Esophagus squamous epithelium (tissue), 5 donors: ENCODE data around the gene MLLT10. TPM values are rescaled to one million over a fixed set of nuclear protein-coding genes. Genes with fewer than 3 reads are reported as not detected.

Experiments used
- DNase-seq: peaks from one replicate; lab custom pipeline; 2025; lab: John Stamatoyannopoulos, UW
- H3K27ac ChIP-seq, 4 donors: fragments of 200-600 bp; sonication (generic); one replicate each; pipeline ENCODE4 v1.5.1; 2016 to 2019; ENCODE audit warnings: mild to moderate bottlenecking in 1 of 4
- H3K27me3 ChIP-seq, 4 donors: fragments of 200-600 bp; sonication (generic); 1 replicate in 3 of 4; 2 replicates in 1 of 4; pipeline versions ENCODE4 v1.5.1 to v1.6.0; 2017 to 2021; ENCODE audit warnings: antibody characterized with exemption in 1 of 4
- H3K36me3 ChIP-seq, 3 donors: fragments of 200-600 bp; sonication (generic); one replicate each; pipeline ENCODE4 v1.5.1; 2016 to 2019
- H3K4me1 ChIP-seq, 3 donors: fragments of 200-600 bp; sonication (generic); one replicate each; pipeline ENCODE4 v1.5.1; 2017 to 2019
- H3K4me3 ChIP-seq, 4 donors: fragments of 200-600 bp; sonication (generic); 1 replicate in 3 of 4; 2 replicates in 1 of 4; pipeline ENCODE4 v1.5.1; 2016 to 2019; ENCODE audit warnings: mild to moderate bottlenecking in 2 of 4, moderate library complexity in 1 of 4
- H3K9me3 ChIP-seq, 3 donors: fragments of 200-600 bp; sonication (generic); one replicate each; pipeline ENCODE4 v1.5.1; 2016 to 2019
- CTCF ChIP-seq, 6 experiments: fragments of 450-650 bp in 4 of 6; fragments of 200-600 bp in 2 of 6; sonication (generic) in 2 of 6; IDR thresholded peaks; one replicate each; pipeline ENCODE4 v1.5.1; 2016 to 2019; ENCODE audit warnings: antibody characterized with exemption in 6 of 6, mild to moderate bottlenecking in 4 of 6, moderate library complexity in 4 of 6
- POLR2A ChIP-seq, 4 donors: fragments of 450-650 bp; IDR thresholded peaks; one replicate each; pipeline ENCODE4 v1.6.1; 2017; ENCODE audit warnings: antibody characterized with exemption in 4 of 4, mild to moderate bottlenecking in 4 of 4, moderate library complexity in 3 of 4
- WGBS, 2 donors: methylation state at CpG; one replicate each; pipeline ENCODE4 v1.1.5; 2018; 5-methylcytosine and 5-hydroxymethylcytosine counted together
- intact Hi-C: fragments of 100-400 bp; cut with DNase I; formaldehyde crosslinking; loops from one replicate; pipeline ENCODE4 v1.15.0; 2022
- total RNA-seq, 4 donors: library from RNA; depleted of rRNA; stranded (reverse); fragments of >200 nt; gene quantifications; one replicate each; pipeline ENCODE4 v1.1.0, GENCODE V29; 2016
- donor health status: DM: yes; HTN: yes; CAD: no.

Gene MLLT10
- total RNA-seq, 4 donors from 2014 or later = 22.7 to 49.6 (median 32.4) TPM

GRCh38 chr10:21662635-21663034, 128.6 kb downstream of the MLLT10 start:
- Histone ChIP-seq H3K4me1 (peaks cover 0 to 11% (median 0%) of the 10 kb centered on the region in 3 donors), H3K27me3 (no peaks in the 10 kb centered on the region), H3K4me3 (no peak overlapping the region), H3K36me3 (peaks cover 0 to 30% (median 0%) of the 10 kb centered on the region in 3 donors), H3K27ac (no peak overlapping the region), H3K9me3 (no peaks in the 10 kb centered on the region)
- intact Hi-C loops = no loop called here
- TF ChIP-seq POLR2A (IDR thresholded peaks at IDR 0.05) (no peak), CTCF (IDR thresholded peaks at IDR 0.05) (no peak)
- no peak for DNase-seq
- 78 to 79% methylated on average over 2 of the region's 2 CpGs for WGBS, 2 donors

GRCh38 chr10:21668831-21669230, 134.8 kb downstream of the MLLT10 start:
- TF ChIP-seq CTCF (IDR thresholded peaks at IDR 0.05) (no peak), POLR2A (IDR thresholded peaks at IDR 0.05) (no peak)

GRCh38 chr10:21670391-21670790, 136.4 kb downstream of the MLLT10 start:
- 68 to 83% methylated on average over 2 of the region's 2 CpGs for WGBS, 2 donors
- TF ChIP-seq CTCF (IDR thresholded peaks at IDR 0.05) (no peak), POLR2A (IDR thresholded peaks at IDR 0.05) (no peak)
- H3K9me3 ChIP-seq = no peaks in the 10 kb centered on the region
- no peak overlapping the region for H3K4me3 ChIP-seq
- H3K27me3 ChIP-seq = no peaks in the 10 kb centered on the region
- peaks cover 0 to 9% (median 0%) of the 10 kb centered on the region in 3 donors for H3K4me1 ChIP-seq
- intact Hi-C loops = no loop called here
- no peak overlapping the region for H3K27ac ChIP-seq
- H3K36me3 ChIP-seq = peaks cover 0 to 37% (median 0%) of the 10 kb centered on the region in 3 donors
- DNase-seq = no peak

More at GRCh38 chr10:21668831-21669230, 134.8 kb downstream of the MLLT10 start:
- WGBS, 2 donors = 55 to 62% methylated on average over 1 of the region's 1 CpG
- Histone ChIP-seq H3K4me1 (peaks cover 0 to 9% (median 0%) of the 10 kb centered on the region in 3 donors), H3K4me3 (no peak overlapping the region), H3K27me3 (no peaks in the 10 kb centered on the region), H3K36me3 (peaks cover 0 to 36% (median 0%) of the 10 kb centered on the region in 3 donors), H3K27ac (no peak overlapping the region), H3K9me3 (no peaks in the 10 kb centered on the region)
- DNase-seq = no peak
- intact Hi-C loops = no loop called here

- TF ChIP-seq POLR2A (IDR thresholded peaks at IDR 0.05) (no peak), CTCF (IDR thresholded peaks at IDR 0.05) (no peak)
- Histone ChIP-seq H3K27ac (no peak overlapping the region), H3K27me3 (no peaks in the 10 kb centered on the region), H3K4me1 (peaks cover 0 to 9% (median 0%) of the 10 kb centered on the region in 3 donors), H3K4me3 (no peak overlapping the region), H3K36me3 (peaks cover 0 to 27% (median 0%) of the 10 kb centered on the region in 3 donors), H3K9me3 (no peaks in the 10 kb centered on the region)
- intact Hi-C loops = no loop called here
- WGBS, 2 donors = 63 to 71% methylated on average over 2 of the region's 2 CpGs
- no peak for DNase-seq
These were observed 139.6 kb downstream of the MLLT10 start for GRCh38 chr10:21673668-21674067.

GRCh38 chr10:21675157-21675796, 141.2 kb downstream of the MLLT10 start:
- H3K4me3 ChIP-seq = no peak overlapping the region
- peaks cover 0 to 27% (median 0%) of the 10 kb centered on the region in 3 donors for H3K36me3 ChIP-seq
- H3K27ac ChIP-seq = no peak overlapping the region
- intact Hi-C loops = no loop called here
- H3K9me3 ChIP-seq = no peaks in the 10 kb centered on the region
- 79 to 86% methylated on average over 2 of the region's 2 CpGs for WGBS, 2 donors
- H3K27me3 ChIP-seq = no peaks in the 10 kb centered on the region
- peaks cover 0 to 6% (median 0%) of the 10 kb centered on the region in 3 donors for H3K4me1 ChIP-seq
- TF ChIP-seq POLR2A (IDR thresholded peaks at IDR 0.05) (no peak), CTCF (IDR thresholded peaks at IDR 0.05) (peak in 5 of 6 experiments; percentile 41 to 70 (median 66))
- DNase-seq = no peak
